Dermis blood vessel endothelial cell (primary cell): Measurements from ENCODE around the gene NEO1. TPM values are rescaled to one million over a fixed set of nuclear protein-coding genes. Genes with fewer than 3 reads are reported as not detected.

Experiments
- DNase-seq: peaks from one replicate; pipeline ENCODE4 v3.0.0; 2010
- total RNA-seq: library from RNA; depleted of rRNA; stranded (reverse); fragments of >200 nt; gene quantifications from 2 replicates; pipeline ENCODE4 v1.2.3, GENCODE V29; 2014

The NEO1 gene
- total RNA-seq, 1 donor from 2014 or later, result 6.3 TPM

DNA sequence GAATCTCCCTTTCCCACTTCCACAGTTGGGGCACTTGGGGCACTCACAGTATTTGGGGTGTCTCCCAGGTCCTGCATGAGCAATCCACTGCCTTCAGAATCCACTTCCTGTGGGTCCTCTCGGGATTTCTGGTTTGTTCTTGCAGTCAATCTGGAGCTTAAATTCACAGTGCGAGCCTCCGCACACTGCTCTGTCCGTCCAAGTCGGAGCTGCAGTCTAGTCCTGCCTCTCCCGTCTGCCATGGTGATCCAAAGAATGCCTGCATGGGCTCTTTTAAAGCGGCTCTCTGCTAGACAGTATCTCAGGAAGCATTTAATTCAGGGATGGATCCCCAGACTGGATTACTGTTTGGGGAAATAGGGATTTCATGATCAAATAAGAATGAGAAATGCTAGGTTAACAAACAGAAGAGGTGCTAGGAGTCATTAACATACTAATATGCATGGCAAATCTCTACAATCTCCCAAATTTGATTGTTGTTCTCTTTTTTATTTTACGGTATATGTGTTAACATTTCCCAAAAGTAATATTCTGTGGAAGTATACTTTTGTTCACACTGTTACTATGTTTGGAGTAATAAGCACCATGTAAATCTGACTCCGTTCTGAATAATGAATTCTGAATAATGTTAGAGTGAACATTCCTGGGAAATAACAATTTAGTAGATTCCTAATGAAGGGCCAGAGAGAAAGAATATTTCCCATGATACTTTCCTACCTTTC, 174.0 kb downstream of the NEO1 start:
- no peak for DNase-seq

DNA sequence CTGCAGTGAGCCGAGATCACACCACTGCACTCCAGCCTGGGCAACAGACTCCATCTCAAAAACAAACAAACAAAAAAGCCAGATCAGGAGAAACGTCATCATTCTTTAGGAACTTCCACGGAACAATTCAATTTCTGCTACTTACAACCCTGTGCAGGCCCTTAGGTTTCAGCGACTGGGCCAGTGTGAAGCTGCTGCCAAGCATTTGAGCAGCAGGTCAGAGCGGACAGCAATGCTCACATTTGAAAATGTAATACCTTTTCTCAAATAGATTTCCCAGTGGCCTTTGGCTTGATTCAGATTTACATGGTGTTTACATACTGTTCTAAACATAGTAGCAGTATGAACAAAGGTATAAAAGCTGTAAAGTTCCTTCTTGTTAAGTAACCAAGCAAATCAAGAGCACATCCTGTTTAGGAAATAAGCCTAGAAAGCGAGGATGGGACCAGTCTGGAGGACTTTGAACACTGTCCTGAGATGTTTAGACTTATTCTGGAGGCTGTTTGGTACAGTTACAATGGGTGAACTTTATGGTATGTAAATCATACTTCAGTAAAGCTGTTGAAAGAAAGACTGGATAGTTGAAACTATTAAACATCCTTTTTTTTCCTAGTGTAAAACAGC, 175.3 kb downstream of the NEO1 start:
- no peak for DNase-seq

DNA sequence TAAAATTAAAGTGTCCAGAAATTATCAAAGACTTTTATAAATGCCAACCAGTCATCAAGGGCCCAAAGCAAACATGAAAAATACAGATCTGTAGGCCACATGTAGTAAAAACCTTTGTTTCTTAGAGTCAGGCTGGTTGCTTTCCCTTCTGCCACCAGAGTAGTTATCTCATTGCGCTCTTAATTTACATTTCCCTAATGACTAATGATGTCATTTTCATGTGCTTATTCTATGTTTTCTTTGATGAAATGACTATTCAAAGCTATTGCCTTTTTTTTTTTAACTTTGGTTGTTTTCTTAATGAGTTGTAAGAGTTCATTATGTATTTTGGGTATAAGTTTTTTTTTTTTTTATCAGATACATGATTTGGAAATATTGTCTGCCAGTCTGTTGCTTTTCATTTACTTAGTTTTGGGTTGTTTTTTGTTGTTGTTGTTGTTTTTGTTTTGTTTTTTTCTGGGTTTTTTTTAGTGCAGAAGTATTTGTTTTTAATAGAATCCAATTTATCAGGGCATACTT, 175.9 kb downstream of the NEO1 start:
- DNase-seq, result no peak

DNA sequence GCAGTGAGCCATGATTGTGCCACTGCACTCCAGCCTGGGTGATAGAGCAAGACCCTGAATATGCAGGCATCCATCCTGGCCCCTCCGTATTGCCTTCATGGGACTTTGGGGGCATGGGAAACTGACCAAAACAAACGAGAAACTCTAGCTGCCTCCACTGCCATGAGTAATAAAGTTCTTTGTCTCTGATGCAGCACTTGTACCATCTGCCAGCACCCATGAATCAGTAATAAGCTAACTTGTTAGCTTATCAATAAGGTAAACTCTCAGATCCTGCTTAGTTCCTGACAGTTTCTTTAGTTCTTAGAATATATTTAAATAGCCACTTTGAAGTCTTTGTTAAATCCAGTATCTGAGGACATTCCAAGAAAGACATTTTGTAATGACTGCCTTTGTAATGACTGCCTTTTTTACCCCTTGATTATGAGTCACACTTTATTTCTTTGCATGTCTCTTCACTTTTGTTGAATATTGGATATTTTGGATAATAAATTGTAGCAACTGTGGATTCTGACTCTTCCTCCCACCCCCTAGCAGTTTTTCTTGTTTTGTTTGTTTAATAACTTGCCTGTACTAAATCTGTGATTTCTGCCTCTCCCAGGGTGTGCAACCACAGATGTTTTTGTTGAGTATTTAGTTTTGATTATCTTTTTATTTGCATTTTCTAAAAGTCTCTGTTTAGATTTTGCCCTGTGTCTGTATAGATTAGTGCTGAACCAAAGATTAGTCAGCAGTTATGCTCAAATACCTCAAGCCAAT, 179.6 kb downstream of the NEO1 start:
- DNase-seq, result no peak

DNA sequence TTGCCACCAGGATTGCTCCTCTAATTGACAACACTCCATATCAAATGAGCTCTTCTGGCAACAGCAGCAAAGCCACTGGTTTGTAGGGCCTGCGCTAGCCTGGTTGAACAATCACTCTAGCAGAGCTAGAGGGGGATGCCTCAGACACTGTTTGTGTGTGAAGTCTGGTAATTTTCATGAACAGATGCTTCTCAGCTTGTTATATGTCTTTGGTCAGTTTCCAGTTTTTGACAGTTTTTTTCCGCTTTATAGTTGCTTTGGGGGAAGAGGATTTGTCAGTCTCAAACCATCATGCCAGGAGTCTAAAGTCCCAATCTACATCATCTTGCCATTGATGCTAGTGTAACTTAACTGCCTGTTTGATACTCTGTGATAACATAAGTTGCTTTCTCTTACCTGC, 180.5 kb downstream of the NEO1 start:
- no peak for DNase-seq

DNA sequence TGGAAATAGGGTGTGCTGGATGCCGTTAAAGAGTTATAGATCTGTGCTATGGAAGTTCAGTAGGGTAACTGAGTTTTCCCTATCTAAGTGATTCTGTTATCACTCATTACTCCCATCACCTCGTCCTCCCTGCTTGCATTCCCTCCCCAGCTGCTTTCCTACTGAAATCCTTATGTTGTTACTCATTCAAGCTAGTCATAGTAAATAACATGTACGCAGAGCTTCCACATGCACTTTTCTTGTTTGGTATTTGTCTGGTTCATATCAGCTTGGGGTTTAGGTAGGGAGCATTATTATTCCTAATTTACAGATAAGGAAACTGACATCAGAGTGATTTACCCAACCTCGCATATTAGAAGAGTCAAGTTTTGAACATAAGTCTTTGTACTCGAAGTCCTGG, 181.4 kb downstream of the NEO1 start:
- DNase-seq, result no peak

DNA sequence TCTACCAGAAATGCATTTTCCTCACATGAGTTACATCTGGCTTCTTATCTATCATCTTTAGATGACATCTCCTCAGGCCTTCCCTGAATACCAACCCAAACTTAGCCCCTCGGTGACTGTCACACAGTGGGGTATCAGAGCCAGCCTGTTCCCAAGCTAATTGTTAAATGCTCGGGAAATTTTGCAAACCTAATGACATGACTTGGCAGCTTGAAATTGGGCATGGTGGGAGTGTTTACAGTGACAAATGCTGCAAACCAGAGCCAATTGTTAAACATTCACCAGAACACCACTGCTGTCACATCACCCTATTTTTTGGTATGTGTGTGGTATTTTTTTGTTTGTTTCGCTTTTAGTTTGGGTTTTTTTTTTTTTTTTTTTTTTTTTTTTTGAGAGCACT, 185.6 kb downstream of the NEO1 start:
- DNase-seq, result no peak

DNA sequence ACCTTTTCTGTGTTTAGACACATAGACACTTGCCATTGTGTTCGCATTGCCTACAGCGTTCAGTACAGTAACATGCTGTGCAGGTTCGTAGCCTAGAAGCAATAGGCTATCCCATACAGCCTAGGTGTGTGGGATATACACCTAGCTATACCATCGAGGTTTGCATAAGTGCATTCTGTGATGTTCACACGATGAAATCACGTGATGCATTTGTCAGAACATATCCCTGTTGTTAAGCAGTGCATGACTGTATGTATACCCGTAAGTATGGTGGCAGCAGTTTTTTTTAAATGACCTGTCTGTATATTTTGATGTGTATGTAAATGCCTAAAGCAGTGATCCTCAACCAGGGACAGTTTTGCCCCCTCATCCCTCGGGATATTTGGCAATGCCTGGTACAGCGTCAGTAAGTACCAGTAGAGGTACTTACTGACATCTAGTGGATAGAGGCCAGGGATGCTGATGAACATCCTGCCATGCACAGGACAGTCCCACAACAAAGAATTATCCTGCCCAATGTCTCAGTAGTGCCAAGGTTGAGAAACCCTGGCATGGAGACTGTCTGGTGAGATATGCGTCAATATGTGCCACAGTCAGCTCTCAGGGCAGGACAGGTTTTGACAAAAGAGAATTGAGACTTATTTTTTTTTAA, 187.4 kb downstream of the NEO1 start:
- DNase-seq, result peak; percentile 7

DNA sequence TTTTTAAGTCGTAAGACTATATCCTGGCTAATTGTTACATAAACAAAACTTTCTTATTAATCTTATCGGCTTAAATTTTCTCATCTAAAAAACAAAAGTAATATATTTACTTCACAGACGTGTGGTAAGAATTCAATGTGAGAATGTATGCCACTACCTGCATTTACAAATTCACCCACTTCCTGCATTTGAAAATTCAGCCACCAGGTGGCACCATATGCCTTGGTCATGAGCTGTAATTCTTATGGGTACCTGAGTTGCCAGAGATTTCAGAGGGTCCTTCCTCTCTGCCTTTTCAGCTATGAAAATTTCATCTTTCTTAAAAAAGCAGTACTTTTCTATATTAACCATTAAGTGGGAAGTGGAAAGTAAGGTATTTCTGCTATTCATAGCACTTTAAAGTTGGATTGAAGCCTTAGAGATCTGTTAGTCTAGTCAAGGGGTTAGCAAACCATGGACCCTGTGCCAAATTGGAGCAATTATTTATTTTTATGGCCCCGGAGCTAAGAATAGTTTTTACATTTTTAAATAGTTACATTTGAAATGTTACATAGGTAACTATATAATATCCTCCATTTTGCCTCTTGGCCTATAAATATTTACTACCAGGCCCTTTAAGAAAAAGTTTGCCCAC, 188.7 kb downstream of the NEO1 start:
- DNase-seq, result peak; percentile 83

DNA sequence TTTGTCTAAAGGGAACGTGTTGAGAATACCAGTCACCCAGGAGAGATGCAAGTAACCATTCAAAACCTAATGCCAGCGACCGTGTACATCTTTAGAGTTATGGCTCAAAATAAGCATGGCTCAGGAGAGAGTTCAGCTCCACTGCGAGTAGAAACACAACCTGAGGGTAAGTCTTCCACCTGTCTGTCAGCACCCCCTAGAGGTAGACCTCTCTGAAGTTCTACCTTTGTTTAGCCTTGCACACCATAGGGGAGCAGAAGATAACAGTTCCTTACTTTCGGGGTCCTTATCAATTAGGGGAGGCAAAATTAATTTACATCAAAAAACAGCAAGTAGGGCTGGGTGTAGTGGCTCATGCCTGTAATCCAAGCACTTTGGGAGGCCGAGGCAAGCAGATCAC, 192.1 kb downstream of the NEO1 start:
- DNase-seq, result peak; percentile 5

DNA sequence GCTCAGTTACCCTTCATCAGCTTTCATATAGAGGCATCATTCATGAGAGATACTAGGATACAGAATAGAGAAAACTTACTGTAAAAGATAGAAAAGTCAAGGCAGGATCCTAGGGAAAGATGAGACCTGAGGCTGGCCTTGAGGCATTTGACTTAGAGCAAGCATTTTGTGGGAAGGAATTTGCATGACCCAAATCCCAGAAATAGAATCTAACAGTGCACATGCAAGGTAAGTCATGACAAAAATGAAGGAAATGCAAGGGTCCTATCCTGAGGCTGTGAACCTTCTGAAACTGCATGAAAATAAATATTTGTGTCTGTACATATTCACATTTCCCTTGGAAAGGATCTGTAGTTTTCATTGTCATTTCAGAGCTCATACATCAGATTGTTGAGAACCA, 194.2 kb downstream of the NEO1 start:
- DNase-seq, result no peak

DNA sequence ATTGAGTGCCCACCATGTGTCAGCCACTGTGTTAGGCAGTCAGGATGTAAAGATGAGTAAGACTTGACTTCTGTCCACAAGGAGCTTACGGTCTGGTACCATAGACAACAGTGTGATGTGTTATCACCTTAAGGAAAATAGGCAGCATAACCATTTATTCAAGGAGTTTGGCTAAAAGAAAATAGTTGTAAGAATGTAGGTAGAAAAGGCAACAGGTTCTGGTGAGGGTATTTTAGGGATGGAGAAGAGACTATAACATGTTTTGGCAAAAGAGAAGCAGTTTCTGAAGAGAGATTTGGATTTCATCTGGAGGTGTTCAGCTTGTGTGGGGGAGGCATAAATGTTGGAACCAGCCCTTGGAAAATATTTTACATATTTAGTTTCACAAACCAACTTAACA, 194.6 kb downstream of the NEO1 start:
- DNase-seq, result no peak

DNA sequence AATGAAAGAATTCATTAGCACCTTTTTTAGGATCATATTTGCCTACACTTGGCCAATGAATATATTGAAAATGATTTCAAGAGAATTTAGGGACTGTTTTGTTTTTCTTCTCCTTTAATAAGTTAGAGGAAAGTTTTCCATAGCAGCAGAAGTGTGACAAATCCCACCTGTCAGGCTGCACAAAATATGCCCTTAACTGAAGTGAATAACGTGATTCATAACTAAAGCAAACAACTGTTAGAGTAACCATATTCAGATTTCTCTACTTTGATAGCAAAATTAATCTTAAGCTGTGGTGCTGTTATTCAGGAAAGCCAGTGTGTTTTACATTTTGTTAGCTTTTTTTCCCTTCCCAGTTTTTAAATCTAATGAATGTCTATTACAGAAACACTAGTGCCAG, 195.1 kb downstream of the NEO1 start:
- DNase-seq, result no peak

DNA sequence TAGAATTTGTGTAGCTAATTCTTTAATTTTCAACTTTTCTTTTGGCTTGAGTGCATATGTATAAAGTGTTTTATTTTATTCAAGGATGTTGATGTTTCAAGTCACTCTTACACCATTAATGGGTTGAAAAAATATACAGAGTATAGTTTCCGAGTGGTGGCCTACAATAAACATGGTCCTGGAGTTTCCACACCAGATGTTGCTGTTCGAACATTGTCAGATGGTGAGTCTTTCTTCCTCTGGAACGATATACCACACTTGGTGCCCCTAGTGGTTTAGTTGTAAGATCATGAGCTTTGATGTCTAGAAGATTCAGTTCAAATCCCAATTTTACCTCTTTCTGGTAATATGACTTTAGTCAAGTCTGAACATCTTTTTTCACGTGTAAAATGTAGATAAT, 197.2 kb downstream of the NEO1 start:
- no peak for DNase-seq

DNA sequence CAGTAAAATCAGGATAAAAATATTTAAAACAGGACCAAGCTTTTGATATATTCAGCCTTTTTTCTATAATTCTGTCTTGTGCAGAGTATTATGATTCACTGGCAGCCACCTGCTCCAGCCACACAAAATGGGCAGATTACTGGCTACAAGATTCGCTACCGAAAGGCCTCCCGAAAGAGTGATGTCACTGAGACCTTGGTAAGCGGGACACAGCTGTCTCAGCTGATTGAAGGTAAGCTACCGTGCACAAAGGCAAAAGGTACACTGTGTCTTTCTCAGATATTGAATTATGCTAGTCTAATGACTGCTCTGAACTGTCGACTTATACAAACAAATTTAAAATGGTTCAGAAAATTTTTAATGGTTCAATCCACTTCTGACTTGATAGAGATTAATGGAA, 202.3 kb downstream of the NEO1 start:
- no peak for DNase-seq

DNA sequence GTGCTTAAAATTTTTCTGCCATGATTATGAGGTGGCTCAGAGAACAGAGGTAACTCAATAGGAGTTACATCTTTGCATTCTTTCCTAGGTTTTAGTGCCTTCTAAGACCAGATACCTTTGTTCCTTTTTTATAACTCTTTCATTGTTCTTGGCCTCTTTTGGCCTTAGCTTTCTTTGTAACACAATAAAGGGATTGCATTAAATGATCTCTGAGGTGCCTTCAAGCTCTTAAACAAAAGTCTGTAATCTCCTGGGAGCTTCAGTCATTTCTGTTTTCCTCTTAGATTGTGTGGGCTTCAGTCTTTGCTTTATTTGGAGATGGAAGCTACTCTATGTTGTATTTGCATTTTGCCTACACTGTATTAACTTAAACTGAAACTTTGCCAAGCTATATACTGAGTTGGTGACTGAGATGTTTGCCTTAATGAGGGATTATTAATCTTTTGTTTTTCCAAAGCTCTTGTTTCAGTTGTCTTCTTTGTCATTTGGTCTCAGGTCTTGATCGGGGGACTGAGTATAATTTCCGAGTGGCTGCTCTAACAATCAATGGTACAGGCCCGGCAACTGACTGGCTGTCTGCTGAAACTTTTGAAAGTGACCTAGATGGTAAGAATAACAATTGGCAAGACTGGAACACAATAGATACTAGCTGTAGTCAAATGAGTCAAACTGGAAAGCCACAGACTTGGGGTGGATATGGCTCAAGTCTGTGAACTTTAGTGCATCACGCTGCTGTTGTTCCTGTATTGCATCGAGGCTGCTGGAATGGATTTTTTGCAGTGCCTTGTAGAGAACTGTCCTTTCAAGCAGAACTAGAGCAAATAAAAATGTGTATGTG, 206.2 kb downstream of the NEO1 start:
- DNase-seq, result no peak

DNA sequence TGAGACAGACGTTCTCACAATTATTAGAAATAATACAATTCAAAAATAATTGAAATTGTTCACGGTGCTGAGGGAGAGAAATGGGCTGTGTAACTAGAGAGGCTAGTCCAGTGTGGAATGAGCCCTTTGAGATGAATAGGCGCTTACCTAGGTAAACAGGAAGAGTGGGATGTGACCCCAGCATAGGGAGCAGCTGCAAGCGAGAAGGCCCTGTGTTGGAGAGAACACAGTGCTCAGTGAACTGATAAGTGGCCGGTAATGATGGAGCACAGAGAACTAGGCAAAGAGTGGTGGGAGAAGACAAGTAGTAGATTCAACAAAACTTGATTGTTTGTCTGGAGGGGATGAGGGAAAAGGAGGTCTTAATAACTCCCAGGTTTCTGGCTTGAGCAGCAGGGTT, 212.6 kb downstream of the NEO1 start:
- DNase-seq, result no peak

DNA sequence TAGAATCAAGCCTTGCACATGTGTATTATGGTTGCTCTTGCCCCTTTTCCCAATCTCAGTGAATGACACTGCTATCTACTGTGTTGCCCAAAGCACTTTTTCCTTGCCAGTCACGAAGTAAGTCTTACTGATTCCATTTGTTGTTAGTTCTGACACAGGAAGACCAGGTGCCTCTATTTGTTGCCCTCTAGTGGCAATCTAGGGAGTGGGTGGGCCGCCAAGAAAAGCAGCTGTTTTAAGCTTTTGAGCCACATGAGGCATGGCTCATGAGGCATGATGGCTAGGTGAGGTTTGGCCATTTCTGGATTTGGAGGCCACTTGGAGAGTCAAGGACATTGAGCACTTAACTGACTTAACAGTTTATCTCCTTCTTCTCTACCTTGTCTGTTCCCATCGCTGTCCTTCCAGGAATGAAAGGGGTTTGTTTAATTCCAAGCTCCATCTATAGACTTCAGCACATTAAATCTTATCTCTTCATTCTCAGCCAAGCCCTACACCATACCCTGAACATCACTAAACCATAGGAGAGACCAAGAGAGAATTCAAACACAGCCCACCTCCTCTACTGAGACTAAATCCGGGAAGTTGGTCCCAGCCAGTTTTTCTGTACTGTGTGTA, 213.4 kb downstream of the NEO1 start:
- peak; percentile 55 for DNase-seq

DNA sequence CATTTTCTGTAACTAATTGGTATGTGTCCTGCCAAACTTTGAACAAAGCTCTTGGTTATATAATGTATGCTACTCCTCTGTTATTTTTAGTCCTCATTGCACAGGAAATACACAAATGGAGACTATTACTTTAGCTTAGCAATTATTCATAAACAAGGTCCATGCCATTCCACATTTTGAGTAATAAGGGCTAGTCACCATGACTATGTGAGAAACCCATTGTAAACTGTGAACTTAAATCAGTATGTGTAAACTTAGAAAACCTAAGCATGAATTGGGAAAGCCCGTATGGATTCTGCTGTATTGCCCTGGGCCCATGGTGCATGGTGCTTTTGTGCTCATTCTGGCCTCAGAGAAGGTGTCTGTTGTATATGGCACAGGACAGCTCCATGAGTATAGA, 216.2 kb downstream of the NEO1 start:
- DNase-seq, result no peak

DNA sequence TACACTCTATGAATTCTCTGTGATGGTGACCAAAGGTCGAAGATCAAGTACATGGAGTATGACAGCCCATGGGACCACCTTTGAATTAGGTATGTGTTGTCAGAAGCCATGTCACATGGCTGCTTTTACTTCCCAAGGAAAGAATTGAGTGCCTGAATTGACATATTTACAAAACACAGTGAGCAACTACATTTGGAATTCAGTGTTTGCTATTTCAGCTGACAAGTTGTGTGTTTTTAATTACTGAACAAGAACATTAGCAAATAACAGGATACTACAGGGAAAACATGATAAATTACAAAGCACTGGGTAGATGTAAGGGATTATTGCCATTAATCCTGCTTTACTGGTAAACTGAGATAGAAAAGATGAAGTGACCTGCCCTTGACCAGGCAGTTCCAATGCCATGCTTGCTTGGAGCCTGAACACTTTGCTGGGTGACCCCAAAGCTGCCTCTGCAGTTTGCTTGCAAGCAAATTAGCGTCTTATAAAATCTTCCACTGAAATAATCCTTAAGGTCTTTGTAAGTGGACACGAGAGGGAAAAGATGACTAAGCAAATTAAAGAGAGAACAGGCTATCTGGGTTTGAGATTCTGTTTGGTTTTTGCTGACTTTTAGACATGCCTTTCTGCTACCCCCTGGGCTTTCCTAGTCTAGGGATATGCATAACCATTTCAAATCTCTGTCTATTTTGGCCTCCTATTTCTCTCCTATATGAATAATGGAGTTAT, 218.3 kb downstream of the NEO1 start:
- no peak for DNase-seq
